Measurements from ENCODE around the gene ADPRHL1.

DNA sequence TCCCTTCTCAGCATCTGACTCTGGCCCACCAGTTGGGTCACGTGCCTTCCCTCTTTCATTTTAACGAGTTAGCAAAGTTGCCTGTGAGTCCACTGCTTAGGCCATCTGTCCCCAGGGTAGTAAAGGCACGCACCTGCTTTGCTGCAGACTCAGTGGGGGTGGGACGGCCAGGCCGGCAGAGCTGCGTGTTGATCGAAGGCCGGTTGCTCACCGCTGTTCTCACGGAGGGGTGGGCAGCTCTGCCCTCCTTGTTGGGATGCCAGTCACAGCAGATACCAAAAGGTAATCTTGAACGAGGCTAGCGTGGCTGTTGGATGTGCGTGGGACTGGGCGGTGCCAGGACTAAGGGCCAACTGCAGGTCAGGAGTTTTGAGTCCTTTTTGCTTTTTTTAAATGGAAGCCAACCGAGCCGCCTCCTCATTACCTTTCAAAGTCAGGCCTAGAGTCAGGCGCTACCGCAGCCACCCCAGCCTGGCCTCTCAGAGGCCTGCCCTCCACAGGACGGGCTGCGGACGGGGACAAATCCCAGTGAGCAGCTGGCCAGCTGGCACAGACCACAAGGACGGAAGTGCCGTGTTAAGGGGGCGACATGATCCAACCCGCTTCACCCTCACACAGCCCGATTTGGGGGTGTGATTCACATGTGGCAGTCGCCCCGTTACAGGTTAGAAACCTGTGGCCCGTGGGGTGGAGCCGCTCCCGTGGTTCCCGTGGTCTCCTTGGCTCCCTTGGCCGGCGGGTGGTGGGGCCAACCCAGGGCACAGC, 20.6 kb downstream of the ADPRHL1 start:
- TF ChIP-seq YY1 (IDR thresholded peaks at IDR 0.05; ENCODE audit: insufficient read depth, insufficient read length) (no peak), SUZ12 (IDR thresholded peaks at IDR 0.05; ENCODE audit: extremely low read depth, insufficient read depth, insufficient read length) (no peak), ZNF274 (IDR thresholded peaks at IDR 0.05; ENCODE audit: low read depth, low read length) (no peak)
